CD4-positive, alpha-beta T cell treated with Interleukin-17A for 1 hour (primary cell): Measurements from ENCODE around the gene NTM.

ENCODE experiments used
- DNase-seq: peaks from one replicate; pipeline ENCODE4 v3.0.0-alpha.2; 2020

The NTM gene

GRCh38 chr11:131694526-131695424, 324.4 kb downstream of the NTM start:
- peak; percentile 46 for DNase-seq

GRCh38 chr11:131695889-131696429, 325.5 kb downstream of the NTM start:
- DNase-seq, result no peak

GRCh38 chr11:131696690-131697089, 326.3 kb downstream of the NTM start:
- DNase-seq, result no peak

- DNase-seq, result no peak
Measured at GRCh38 chr11:131703311-131703710, 332.9 kb downstream of the NTM start.

- no peak for DNase-seq
Measured at GRCh38 chr11:131704682-131705081, 334.3 kb downstream of the NTM start.

GRCh38 chr11:131710511-131710910, 340.1 kb downstream of the NTM start:
- no peak for DNase-seq

- DNase-seq, result no peak
Measured at GRCh38 chr11:131712897-131713296, 342.5 kb downstream of the NTM start.

- no peak for DNase-seq
Measured at GRCh38 chr11:131713529-131714134, 343.2 kb downstream of the NTM start.

GRCh38 chr11:131717616-131718015, 347.2 kb downstream of the NTM start:
- no peak for DNase-seq

GRCh38 chr11:131723088-131723487, 352.7 kb downstream of the NTM start:
- no peak for DNase-seq

- no peak for DNase-seq
Measured at GRCh38 chr11:131724436-131724975, 354.1 kb downstream of the NTM start.

GRCh38 chr11:131734871-131735270, 364.5 kb downstream of the NTM start:
- no peak for DNase-seq

- no peak for DNase-seq
Measured at GRCh38 chr11:131737357-131737756, 366.9 kb downstream of the NTM start.

GRCh38 chr11:131739243-131739882, 368.9 kb downstream of the NTM start:
- DNase-seq, result no peak

GRCh38 chr11:131744847-131745246, 374.4 kb downstream of the NTM start:
- no peak for DNase-seq

- DNase-seq, result no peak
Measured at GRCh38 chr11:131745405-131745804, 375.0 kb downstream of the NTM start.

- no peak for DNase-seq
Measured at GRCh38 chr11:131746201-131746600, 375.8 kb downstream of the NTM start.

GRCh38 chr11:131748151-131749050, 378.0 kb downstream of the NTM start:
- peak; percentile 6 for DNase-seq

- DNase-seq, result no peak
Measured at GRCh38 chr11:131749101-131749500, 378.7 kb downstream of the NTM start.

- DNase-seq, result no peak
Measured at GRCh38 chr11:131750152-131750551, 379.7 kb downstream of the NTM start.

- DNase-seq, result no peak
Measured at GRCh38 chr11:131750692-131751091, 380.3 kb downstream of the NTM start.

GRCh38 chr11:131754671-131755070, 384.3 kb downstream of the NTM start:
- DNase-seq, result no peak
